Glomerular visceral epithelial cell (primary cell): ENCODE data around the gene WWOX.

Source experiments
- DNase-seq: peaks from one replicate; pipeline ENCODE4 v3.0.0-alpha.2; 2016; ENCODE audit errors: extremely low spot score

Gene WWOX

GRCh38 chr16:78903237-78903636 is 803.8 kb downstream of the WWOX start:
- DNase-seq: no peak

- no peak for DNase-seq
These were observed 804.4 kb downstream of the WWOX start for GRCh38 chr16:78903843-78904242.

DNA sequence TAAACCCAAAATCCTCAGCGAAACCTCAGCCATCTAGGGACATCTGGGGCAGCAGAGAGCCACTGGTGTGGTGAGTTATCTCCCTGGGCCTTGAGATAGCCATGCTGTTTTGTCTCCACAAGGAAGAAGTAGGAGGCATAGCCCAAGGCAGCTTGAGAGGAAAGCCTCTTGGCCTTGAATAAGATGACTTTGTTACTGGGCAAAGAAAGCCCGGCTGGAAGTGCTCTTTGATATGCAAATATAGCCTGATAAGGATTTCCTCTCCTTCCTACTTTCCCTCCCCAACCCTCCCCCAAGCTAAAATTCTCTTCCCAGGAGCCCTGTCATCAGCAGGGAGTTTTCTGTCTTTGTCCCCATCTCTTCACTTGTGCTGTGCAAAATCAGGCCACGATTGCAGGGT is 806.7 kb downstream of the WWOX start:
- DNase-seq: no peak

DNA sequence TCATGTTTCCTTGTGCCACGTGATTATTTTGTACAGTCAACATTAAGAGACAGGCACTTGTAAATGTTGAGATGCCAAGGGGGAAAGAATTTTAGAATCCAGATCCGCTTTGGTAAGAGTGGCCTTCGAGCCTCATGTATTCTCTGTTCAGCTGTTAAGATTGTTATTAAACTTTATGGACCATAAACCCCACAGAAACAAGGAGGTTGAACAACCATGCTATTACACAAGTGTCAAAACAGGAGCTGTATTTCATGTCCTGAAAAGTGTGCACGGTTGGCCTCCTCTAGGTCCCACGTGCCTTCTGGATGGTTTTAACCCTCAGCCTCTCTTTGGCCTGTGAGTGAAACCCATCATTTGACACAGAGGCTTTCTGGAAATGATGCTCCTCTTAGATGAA is 809.8 kb downstream of the WWOX start:
- no peak for DNase-seq

GRCh38 chr16:78915811-78916345 is 816.4 kb downstream of the WWOX start:
- DNase-seq: no peak

GRCh38 chr16:78916928-78917545 is 817.6 kb downstream of the WWOX start:
- DNase-seq: no peak

DNA sequence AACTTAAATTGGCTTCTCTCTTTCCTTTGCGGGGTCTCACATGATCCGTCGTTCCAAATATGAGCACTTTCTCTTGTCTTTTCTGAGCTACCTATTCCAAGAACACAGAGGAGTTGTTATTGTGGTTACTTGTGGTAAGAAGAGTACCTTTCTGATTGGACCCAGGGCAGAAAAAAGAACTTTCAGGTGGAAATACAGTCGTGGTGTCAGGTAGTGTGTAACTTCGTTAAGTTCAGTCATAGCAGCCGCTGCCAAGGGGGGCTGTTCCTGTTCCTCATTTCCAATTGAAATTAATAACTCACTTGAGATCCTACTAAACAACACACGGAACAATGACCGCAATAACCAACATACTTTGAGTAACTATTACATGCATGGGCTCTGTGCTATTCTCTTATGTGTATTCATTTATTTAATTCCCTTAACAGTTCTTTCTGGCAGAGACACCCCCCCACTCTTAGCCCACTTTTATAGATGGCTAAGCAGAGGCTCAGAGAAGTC is 819.4 kb downstream of the WWOX start:
- no peak for DNase-seq

GRCh38 chr16:78919852-78920251 is 820.4 kb downstream of the WWOX start:
- DNase-seq: no peak

- no peak for DNase-seq
These were observed 821.2 kb downstream of the WWOX start for GRCh38 chr16:78920621-78921020.

DNA sequence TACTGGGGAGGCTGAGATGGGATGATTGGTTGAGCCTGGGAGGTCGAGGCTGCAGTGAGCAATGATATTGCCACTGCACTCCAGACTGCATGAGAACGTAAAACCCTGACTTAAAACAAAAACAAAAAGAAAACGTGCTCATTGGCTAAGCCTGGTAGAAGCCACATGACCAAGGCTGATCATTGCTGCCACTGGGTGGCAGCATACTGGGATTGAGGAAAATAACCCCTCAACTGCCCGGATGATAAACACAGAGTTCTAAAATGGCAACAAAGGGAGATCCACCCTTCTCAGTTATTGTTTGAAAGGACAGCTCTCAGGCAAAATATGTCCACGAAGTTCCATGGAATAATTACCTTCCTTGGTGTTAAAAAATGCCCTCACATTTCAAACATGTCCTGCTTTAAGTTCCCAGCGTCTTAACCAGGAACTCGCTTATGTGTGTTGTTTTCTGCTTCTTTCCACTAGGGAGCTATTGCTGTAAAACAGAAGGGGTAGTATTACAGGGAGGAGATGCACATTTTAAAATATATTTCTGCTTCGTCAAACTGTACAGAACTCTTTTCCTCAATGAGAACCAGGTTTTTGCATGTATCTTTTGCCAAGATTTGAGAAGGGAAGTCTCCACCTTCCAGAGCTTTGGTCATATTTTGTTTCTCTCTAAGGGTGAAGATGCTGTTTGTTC is 825.8 kb downstream of the WWOX start:
- no peak for DNase-seq

GRCh38 chr16:78926723-78927210 is 827.3 kb downstream of the WWOX start:
- no peak for DNase-seq

- no peak for DNase-seq
These were observed 828.3 kb downstream of the WWOX start for GRCh38 chr16:78927766-78928165.

- no peak for DNase-seq
These were observed 830.4 kb downstream of the WWOX start for GRCh38 chr16:78929841-78930240.

- DNase-seq: no peak
These were observed 831.1 kb downstream of the WWOX start for GRCh38 chr16:78930561-78930960.

GRCh38 chr16:78931267-78931666 is 831.8 kb downstream of the WWOX start:
- DNase-seq: no peak

- DNase-seq: no peak
These were observed 832.2 kb downstream of the WWOX start for GRCh38 chr16:78931678-78932077.

DNA sequence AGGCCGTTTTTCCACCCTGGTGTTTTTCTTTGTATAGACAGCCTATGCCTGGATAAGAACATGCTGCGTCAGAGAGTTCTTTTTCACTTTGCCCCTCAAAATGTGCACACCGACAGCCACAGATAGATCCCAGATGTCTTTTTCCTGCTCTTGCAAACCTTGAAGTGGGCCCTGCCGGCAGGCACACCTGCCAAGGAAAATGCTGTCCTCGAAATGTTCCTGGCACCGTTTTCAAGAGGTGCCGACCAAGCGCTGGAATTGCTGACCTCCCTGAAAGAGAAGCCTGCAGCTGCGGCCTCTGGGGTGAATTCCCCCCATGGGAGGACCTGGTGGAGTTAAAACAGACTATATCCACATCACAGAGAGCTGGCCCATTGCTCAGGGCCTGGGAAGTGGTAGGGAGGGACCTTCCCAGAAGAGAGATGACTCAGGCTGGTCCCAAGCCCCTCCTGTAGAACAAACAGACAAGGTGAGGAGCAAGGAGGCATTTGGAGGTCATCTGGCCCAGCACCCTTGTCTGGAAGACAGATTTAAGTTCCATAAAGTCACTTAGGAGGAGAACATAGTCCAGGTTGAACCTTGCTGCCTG is 833.0 kb downstream of the WWOX start:
- no peak for DNase-seq

DNA sequence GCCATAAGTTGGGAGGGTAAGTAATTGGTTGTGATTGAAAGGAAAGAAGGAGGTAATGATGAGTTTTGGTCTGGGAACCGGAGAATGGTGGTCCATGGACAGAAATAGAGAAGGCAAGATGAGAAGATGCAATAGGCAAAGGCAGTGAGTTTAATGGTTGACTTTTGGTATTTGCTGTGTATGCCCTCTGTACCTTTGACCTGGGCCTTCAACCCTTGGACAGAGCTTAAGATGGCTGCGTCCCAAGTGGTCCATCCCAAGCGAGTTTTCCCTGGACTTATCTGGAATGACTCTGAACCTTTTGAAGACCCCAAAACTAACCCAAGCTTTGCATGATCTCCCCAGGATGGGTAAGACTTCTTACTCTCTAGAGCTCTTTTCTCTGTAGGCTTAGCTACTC is 836.6 kb downstream of the WWOX start:
- DNase-seq: no peak

- DNase-seq: no peak
These were observed 840.1 kb downstream of the WWOX start for GRCh38 chr16:78939597-78939996.

DNA sequence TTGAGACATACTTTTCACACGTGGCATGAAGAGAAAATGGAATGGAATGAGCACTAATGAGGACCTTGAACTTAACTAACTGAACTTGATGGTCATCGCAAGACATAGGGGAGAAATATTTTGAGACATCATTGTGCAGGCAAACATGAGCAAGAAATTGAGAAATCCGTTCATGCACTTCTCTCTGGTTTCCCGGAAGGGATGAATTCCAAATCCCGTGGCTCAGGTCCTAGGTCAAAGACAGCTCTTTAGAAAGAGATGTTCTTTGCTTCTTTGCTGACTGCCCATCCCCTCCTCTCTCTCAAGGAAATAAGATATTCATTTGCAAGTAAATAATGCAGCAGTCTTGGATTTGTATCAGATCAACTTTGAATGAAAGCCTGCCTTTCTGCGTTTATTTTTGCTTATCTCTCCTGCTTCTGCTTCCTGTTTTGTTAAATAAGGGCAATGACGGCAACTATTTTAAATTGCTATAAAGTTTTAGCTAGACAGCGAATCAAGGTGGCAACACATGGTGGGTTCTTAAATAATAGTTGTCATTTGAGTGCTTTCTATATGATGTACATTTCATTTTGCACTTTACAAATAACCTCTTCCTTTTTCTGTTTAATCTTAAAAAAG is 843.3 kb downstream of the WWOX start:
- DNase-seq: no peak

GRCh38 chr16:78945336-78945735 is 845.9 kb downstream of the WWOX start:
- no peak for DNase-seq

- no peak for DNase-seq
These were observed 847.1 kb downstream of the WWOX start for GRCh38 chr16:78946556-78946955.
